NCI-H1417 (cell line): ENCODE results near the gene ZNF197.
"Not testable (repeated sequence)": the region's sequence is repeated elsewhere in the genome, so short reads cannot be mapped to it uniquely, and the experiment has no call there.

Experiments
- DNase-seq, 3 experiments: peaks; one replicate each; lab custom pipeline; 2025; lab: John Stamatoyannopoulos, UW

Gene ZNF197

GRCh38 chr3:44661189-44661588 lies 36.4 kb downstream of the ZNF197 start:
- peak in 1 of 3 experiments; percentile 0 for DNase-seq

GRCh38 chr3:44665173-44665572 lies 40.3 kb downstream of the ZNF197 start:
- no peak for DNase-seq

GRCh38 chr3:44666346-44666745 lies 41.5 kb downstream of the ZNF197 start:
- no peak for DNase-seq

- DNase-seq = no peak
Observed at GRCh38 chr3:44669760-44670159, 44.9 kb downstream of the ZNF197 start.

GRCh38 chr3:44673466-44673865 lies 48.6 kb downstream of the ZNF197 start:
- DNase-seq = not testable (repeated sequence)

GRCh38 chr3:44674211-44674610 lies 49.4 kb downstream of the ZNF197 start:
- no peak for DNase-seq

- DNase-seq = no peak
Observed at GRCh38 chr3:44678480-44679116, 53.8 kb downstream of the ZNF197 start.

GRCh38 chr3:44680921-44681455 lies 56.2 kb downstream of the ZNF197 start:
- DNase-seq = no peak

GRCh38 chr3:44682182-44682896 lies 57.5 kb downstream of the ZNF197 start:
- DNase-seq = no peak

GRCh38 chr3:44685128-44685800 lies 60.4 kb downstream of the ZNF197 start:
- peak; percentile 69 to 85 (median 74) for DNase-seq

- DNase-seq = no peak
Observed at GRCh38 chr3:44687898-44688297, 63.1 kb downstream of the ZNF197 start.
